Esophagus muscularis mucosa (tissue), 4 donors: Measurements from ENCODE around the gene SLC5A4. TPM values are rescaled to one million over a fixed set of nuclear protein-coding genes. Genes with fewer than 3 reads are reported as not detected.
"Not testable (repeated sequence)": the region's sequence is repeated elsewhere in the genome, so short reads cannot be mapped to it uniquely, and the experiment has no call there.

Experiments
- DNase-seq: peaks from one replicate; pipeline ENCODE4 v3.0.0-alpha.2; 2017; ENCODE audit errors: extremely low spot score
- H3K27ac ChIP-seq, 4 donors: fragments of 200-600 bp; sonication (generic); replicated peaks in 1 of 4; 1 replicate in 3 of 4; 2 replicates in 1 of 4; pipeline ENCODE4 v1.5.1; 2016 to 2019; ENCODE audit warnings: mild to moderate bottlenecking in 1 of 4
- H3K27me3 ChIP-seq, 4 donors: fragments of 200-600 bp; sonication (generic); one replicate each; pipeline versions ENCODE4 v1.5.1 to v1.6.0; 2016 to 2019
- H3K36me3 ChIP-seq, 4 donors: fragments of 200-600 bp; sonication (generic); one replicate each; pipeline ENCODE4 v1.5.1; 2016 to 2019
- H3K4me1 ChIP-seq, 4 donors: fragments of 200-600 bp; sonication (generic); one replicate each; pipeline ENCODE4 v1.5.1; 2016 to 2019
- H3K4me3 ChIP-seq, 4 donors: fragments of 200-600 bp; sonication (generic); 1 replicate in 2 of 4; 2 replicates in 2 of 4; pipeline ENCODE4 v1.5.1; 2016 to 2019; ENCODE audit warnings: mild to moderate bottlenecking in 4 of 4, moderate library complexity in 1 of 4
- H3K9me3 ChIP-seq, 4 donors: fragments of 200-600 bp; sonication (generic); 1 replicate in 3 of 4; 2 replicates in 1 of 4; pipeline ENCODE4 v1.5.1; 2016 to 2019
- CTCF ChIP-seq, 3 experiments: fragments of 200-600 bp in 2 of 3; fragments of 450-650 bp in 1 of 3; sonication (generic) in 2 of 3; IDR thresholded peaks; one replicate each; pipeline ENCODE4 v1.5.1; 2017 to 2019; ENCODE audit warnings: antibody characterized with exemption in 3 of 3, mild to moderate bottlenecking in 2 of 3, moderate library complexity in 1 of 3
- EP300 ChIP-seq: sonication (generic); formaldehyde crosslinking; IDR thresholded peaks from one replicate; pipeline ENCODE4 v1.6.1; 2017; ENCODE audit warnings: antibody characterized with exemption
- POLR2A ChIP-seq: fragments of 450-650 bp; IDR thresholded peaks from one replicate; pipeline ENCODE4 v1.6.1; 2017; ENCODE audit warnings: antibody characterized with exemption, moderate library complexity, mild to moderate bottlenecking, low read depth
- POLR2AphosphoS5 ChIP-seq, 2 donors: sonication (generic); formaldehyde crosslinking; IDR thresholded peaks; one replicate each; pipeline ENCODE4 v1.6.1; 2017; ENCODE audit warnings: antibody characterized with exemption in 2 of 2
- WGBS: methylation state at CpG from one replicate; pipeline ENCODE4 v1.1.5; 2018; 5-methylcytosine and 5-hydroxymethylcytosine counted together
- intact Hi-C: fragments of 100-400 bp; cut with DNase I; formaldehyde crosslinking; loops from one replicate; pipeline ENCODE4 v1.15.1; 2023
- total RNA-seq, 4 donors: library from RNA; depleted of rRNA; stranded (reverse); fragments of >200 nt; gene quantifications; one replicate each; pipeline versions ENCODE4 v1.1.0 to v1.2.1, GENCODE V29; 2016

The SLC5A4 gene
- total RNA-seq, 4 donors from 2014 or later, result 0.19 to 1.2 (median 0.46) TPM; not detected in 1

GRCh38 chr22:32270641-32271369 is 15.7 kb upstream of the SLC5A4 start:
- Histone ChIP-seq H3K27me3 (peaks cover 0 to 5% (median 0%) of the 10 kb centered on the region in 4 donors), H3K27ac (no peak overlapping the region), H3K4me3 (no peak overlapping the region), H3K9me3 (no peaks in the 10 kb centered on the region), H3K4me1 (peaks cover 0 to 4% (median 3%) of the 10 kb centered on the region in 4 donors), H3K36me3 (no peaks in the 10 kb centered on the region)
- 92% methylated on average over 11 of the region's 25 CpGs for WGBS
- TF ChIP-seq EP300 (no peak), POLR2AphosphoS5 (IDR thresholded peaks at IDR 0.05) (no peak), CTCF (IDR thresholded peaks at IDR 0.05) (no peak), POLR2A (no peak)
- intact Hi-C loops, result no loop called here
- no peak for DNase-seq

GRCh38 chr22:32269316-32269715 is 14.2 kb upstream of the SLC5A4 start:
- H3K27ac ChIP-seq, result no peak overlapping the region
- intact Hi-C loops, result no loop called here
- H3K36me3 ChIP-seq, result no peaks in the 10 kb centered on the region
- H3K4me3 ChIP-seq, result no peak overlapping the region
- H3K27me3 ChIP-seq, result peaks cover 0 to 5% (median 0%) of the 10 kb centered on the region in 4 donors
- peaks cover 0 to 5% (median 5%) of the 10 kb centered on the region in 4 donors for H3K4me1 ChIP-seq
- TF ChIP-seq CTCF (IDR thresholded peaks at IDR 0.05) (no peak), POLR2A (no peak), POLR2AphosphoS5 (IDR thresholded peaks at IDR 0.05) (no peak), EP300 (no peak)
- no peak for DNase-seq
- H3K9me3 ChIP-seq, result no peaks in the 10 kb centered on the region
- WGBS, result 86% methylated on average over 14 of the region's 16 CpGs

GRCh38 chr22:32267011-32267410 is 11.9 kb upstream of the SLC5A4 start:
- H3K27me3 ChIP-seq, result peaks cover 0 to 5% (median 0%) of the 10 kb centered on the region in 4 donors
- no peak overlapping the region for H3K4me3 ChIP-seq
- no peak for DNase-seq
- no peak overlapping the region for H3K27ac ChIP-seq
- intact Hi-C loops, result loop anchor here (2.0 kb wide), 1 partner anchor 296 kb away; no protein-coding TSS in a partner anchor
- TF ChIP-seq POLR2AphosphoS5 (IDR thresholded peaks at IDR 0.05) (no peak), POLR2A (no peak), EP300 (no peak), CTCF (IDR thresholded peaks at IDR 0.05) (no peak)
- H3K4me1 ChIP-seq, result peaks cover 0 to 5% (median 5%) of the 10 kb centered on the region in 4 donors
- no peaks in the 10 kb centered on the region for H3K36me3 ChIP-seq
- WGBS, result 74% methylated on average over 3 of the region's 3 CpGs
- H3K9me3 ChIP-seq, result no peaks in the 10 kb centered on the region

- Histone ChIP-seq H3K36me3 (no peaks in the 10 kb centered on the region), H3K27me3 (peaks cover 0 to 5% (median 0%) of the 10 kb centered on the region in 4 donors), H3K4me1 (peaks cover 0 to 5% (median 5%) of the 10 kb centered on the region in 4 donors), H3K9me3 (no peaks in the 10 kb centered on the region), H3K4me3 (peak overlapping the region in 2 of 4 donors; percentile 2 to 3), H3K27ac (no peak overlapping the region)
- TF ChIP-seq CTCF (IDR thresholded peaks at IDR 0.05), result peak; percentile 80 to 86 (median 85)
- TF ChIP-seq EP300, result no peak
- no peak for TF ChIP-seq POLR2A
- no peak for TF ChIP-seq POLR2AphosphoS5 (IDR thresholded peaks at IDR 0.05)
- intact Hi-C loops, result loop anchor here (2.0 kb wide), 1 partner anchor 295 kb away; no protein-coding TSS in a partner anchor
- no peak for DNase-seq
- WGBS, result 32% methylated on average over 10 of the region's 10 CpGs
These were observed 11.0 kb upstream of the SLC5A4 start for GRCh38 chr22:32265882-32266767.

- H3K4me1 ChIP-seq, DNase-seq, H3K9me3 ChIP-seq, H3K27ac ChIP-seq, intact Hi-C loops, H3K4me3 ChIP-seq, H3K36me3 ChIP-seq, H3K27me3 ChIP-seq: not testable (repeated sequence)
- 85% methylated on average over 4 of the region's 4 CpGs for WGBS
These were observed 8.5 kb upstream of the SLC5A4 start for GRCh38 chr22:32263678-32264077.
